AG10803 (cell line): Measurements from ENCODE around the gene OS9.

Experiments
- DNase-seq: peaks from one replicate; pipeline ENCODE4 v3.0.0; 2010; ENCODE audit warnings: low read depth
- H3K4me3 ChIP-seq: 2 replicates; pipeline ENCODE4 v1.5.1; 2011; ENCODE audit warnings: mild to moderate bottlenecking, low read length, control low read depth
- CTCF ChIP-seq: conservative IDR thresholded peaks from 2 replicates; pipeline ENCODE4 v1.5.1; 2011; ENCODE audit warnings: mild to moderate bottlenecking, low read length, control low read depth, inconsistent platforms

The OS9 gene

DNA sequence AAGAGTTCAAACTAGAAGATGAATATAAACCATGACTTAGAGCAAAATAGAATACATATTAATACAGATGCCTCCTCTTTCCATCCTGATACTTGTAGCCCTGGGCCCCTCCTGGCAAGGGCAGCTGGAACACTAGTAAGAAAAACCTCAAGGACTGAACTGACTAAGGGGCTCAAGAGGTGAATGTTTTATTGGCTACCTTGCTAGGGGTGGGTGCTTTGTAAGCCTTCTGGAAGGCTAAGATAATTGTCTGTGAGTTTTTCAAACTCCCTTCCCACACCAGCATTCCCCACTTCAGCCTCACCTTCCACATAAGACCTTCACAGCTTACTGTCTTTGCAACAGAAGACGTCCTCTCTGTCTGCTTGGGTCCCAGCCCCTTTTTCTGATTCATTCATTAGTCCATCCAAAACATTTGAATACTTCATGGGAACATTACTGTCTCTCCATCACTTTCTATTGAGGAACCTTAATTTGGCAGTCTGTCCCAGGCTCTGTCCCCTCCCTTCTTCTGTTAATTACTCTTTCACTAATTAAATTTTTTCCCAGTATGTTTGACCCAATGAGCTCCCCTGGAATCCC is 59.9 kb downstream of the OS9 start:
- no peak for TF ChIP-seq CTCF
- H3K4me3 ChIP-seq = no peak overlapping the region
- DNase-seq = no peak

GRCh38 chr12:57754411-57755193 is 60.7 kb downstream of the OS9 start, which contains the start of gene MARCHF9:
Gene MARCHF9, plus strand, starts transcription at chr12:57755103. Its CDS starts 426 bp downstream, at chr12:57755529.
- peak within 1 kb of the TSS; percentile 54 for H3K4me3 ChIP-seq
- TF ChIP-seq CTCF = no peak; the same call in 1 of the 2 replicates
- no peak for DNase-seq

DNA sequence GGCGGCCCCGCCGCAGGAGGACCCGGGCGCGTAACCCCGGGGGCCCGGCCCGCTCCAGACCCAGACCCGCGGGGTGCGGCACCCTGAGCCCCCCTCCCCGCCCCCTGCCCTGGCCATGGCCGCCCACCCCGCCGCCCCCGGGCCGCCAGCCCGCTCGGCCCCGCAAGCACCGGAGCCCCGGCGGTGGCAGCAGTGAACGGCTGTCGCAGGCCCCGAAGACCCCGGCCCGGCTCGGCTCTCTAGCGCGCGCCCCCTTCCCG is 61.2 kb downstream of the OS9 start:
- no peak for DNase-seq
- TF ChIP-seq CTCF = no peak
- H3K4me3 ChIP-seq = peak overlapping the region; percentile 45

- DNase-seq = no peak
- H3K4me3 ChIP-seq = peak overlapping the region; percentile 45
- no peak for TF ChIP-seq CTCF
Observed at GRCh38 chr12:57755454-57756372, 61.8 kb downstream of the OS9 start.

DNA sequence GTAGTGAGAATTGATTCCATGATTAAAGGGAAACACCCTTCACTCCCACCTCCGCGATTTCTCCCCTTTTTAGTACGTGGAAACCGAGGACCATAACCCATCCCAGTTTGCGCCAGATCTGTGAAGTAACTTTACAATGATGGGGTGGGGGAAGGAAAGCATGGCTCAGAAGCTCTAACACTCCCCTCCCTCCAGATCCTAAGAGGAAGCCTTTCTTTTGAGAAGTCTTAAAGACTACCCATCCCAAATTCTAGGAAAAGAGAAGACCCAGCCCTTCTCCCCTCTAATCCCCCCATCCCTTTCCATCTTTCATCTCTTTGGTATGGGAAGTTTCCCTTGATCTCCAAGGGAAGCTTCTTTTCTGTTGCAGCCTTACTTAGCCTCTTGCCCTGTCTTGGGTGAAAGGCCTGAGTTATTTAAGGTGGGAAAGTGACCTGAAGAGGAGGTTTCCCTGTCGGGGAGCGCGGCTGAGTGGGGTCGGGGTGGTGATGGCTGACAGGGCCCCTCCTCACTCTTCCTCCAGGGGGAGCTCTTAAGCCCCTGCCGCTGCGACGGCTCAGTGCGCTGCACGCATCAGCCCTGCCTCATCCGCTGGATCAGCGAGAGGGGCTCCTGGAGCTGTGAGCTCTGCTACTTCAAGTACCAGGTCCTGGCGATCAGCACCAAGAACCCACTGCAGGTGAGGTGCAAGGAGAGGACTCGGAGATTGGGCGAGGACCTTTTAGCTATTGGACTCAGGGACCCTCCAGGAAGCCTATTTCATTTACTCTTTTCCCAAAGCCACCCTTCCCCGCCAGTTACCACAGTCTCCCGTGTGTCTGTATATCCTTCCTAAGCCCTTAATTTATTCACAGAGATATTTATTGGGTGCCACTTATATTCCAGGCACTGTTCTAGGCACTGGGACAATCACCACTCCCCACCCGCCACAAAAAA is 62.7 kb downstream of the OS9 start:
- TF ChIP-seq CTCF = peak; percentile 52
- no peak for DNase-seq
- no peak overlapping the region for H3K4me3 ChIP-seq

DNA sequence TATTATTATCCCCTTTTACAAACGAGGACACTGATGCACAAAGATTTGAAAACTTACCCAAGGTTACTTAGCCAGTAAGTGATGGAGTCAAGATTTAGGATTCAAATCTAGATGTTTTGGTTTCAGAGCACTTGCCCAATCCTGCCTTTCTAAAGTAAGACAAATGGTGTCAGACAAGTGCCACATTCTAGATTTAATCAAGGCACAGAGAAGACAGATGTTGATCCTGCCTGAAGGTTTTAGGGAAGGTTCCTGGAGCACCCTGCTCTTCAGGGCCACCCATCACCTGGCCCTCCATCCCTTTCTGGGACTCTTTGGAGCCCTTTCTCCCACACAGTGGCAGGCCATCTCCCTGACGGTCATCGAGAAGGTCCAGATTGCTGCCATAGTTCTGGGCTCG is 63.8 kb downstream of the OS9 start:
- no peak overlapping the region for H3K4me3 ChIP-seq
- DNase-seq = no peak
- TF ChIP-seq CTCF = no peak
